ENCODE results near the gene COMT.

COMT gene

DNA sequence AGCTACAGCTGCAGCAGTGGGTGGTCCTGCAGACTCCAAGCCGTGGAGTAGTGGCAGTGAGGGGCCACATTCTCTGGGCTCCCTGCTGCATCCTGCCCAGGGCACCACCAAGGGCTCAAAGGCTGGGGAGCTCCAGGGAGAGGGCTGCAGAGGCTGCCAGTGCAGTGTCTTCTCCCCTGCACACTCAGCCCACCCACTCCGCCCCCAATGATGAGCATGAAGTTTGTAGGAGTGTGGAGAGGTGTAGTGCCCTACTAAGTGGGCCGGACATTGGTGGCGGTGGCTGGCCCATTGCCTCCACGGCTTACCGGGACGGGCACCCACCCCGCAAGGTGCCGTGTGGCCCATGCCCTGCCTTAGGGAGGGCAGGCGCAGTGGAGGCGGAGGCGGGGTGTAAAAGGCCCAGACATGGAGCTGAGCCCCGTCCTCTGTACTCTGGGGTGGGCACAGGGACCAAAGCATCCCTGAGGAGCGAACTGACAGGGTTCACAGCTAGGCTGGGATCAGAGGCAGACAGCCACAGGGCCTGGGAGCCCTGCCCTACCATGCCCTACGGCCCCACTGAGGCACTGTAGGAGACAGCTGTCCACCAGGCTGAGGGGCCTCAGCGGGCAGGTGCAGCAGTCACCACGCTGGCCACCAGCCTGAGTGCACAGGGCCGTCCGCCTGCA, 56.1 kb downstream of the COMT start:
- DNase-seq (ENCODE audit: low read depth), result no peak
- TF ChIP-seq, protein P1, sequence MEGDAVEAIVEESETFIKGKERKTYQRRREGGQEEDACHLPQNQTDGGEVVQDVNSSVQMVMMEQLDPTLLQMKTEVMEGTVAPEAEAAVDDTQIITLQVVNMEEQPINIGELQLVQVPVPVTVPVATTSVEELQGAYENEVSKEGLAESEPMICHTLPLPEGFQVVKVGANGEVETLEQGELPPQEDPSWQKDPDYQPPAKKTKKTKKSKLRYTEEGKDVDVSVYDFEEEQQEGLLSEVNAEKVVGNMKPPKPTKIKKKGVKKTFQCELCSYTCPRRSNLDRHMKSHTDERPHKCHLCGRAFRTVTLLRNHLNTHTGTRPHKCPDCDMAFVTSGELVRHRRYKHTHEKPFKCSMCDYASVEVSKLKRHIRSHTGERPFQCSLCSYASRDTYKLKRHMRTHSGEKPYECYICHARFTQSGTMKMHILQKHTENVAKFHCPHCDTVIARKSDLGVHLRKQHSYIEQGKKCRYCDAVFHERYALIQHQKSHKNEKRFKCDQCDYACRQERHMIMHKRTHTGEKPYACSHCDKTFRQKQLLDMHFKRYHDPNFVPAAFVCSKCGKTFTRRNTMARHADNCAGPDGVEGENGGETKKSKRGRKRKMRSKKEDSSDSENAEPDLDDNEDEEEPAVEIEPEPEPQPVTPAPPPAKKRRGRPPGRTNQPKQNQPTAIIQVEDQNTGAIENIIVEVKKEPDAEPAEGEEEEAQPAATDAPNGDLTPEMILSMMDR (conservative IDR thresholded peaks at IDR 0.05; ENCODE audit: low read depth, low read length), result no peak
- no peak overlapping the region for H3K4me3 ChIP-seq (ENCODE audit: low read depth, low read length)

DNA sequence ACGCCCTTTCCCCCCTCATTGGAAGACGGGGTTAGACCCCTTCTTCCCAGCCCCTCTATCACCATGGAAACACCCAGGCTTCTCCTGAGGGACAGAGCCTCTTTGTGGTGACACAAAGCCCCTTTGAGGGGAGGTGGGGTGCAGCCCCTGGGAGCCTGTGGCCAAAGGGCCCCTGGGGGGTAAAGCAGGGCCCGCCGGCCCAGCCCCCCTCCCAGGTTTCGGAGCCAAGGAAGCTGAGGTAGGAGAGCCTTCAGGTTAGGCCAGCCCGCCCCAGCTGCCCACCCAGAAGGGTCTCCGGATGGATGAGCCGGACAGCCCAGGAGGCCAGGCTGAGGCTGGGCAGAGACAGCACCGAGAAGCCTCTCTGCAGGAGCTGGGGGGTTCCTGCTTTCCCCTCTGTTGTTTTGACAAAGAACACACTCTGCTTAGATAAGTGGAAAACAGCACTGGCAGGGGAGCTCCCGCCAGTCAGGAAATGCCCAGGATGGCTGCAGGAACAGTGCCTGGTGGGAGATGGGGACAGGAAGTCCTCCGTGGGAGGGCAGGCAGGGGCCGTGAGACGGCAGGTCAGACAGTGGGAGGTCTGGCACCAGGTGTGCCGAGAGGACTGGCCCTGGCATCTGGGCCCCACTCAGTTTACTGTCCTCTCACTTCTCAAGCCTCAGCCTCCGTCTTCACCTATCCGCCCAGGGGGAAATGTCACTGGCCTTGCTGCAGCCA, 56.8 kb downstream of the COMT start:
- no peak overlapping the region for H3K4me3 ChIP-seq (ENCODE audit: low read depth, low read length)

DNA sequence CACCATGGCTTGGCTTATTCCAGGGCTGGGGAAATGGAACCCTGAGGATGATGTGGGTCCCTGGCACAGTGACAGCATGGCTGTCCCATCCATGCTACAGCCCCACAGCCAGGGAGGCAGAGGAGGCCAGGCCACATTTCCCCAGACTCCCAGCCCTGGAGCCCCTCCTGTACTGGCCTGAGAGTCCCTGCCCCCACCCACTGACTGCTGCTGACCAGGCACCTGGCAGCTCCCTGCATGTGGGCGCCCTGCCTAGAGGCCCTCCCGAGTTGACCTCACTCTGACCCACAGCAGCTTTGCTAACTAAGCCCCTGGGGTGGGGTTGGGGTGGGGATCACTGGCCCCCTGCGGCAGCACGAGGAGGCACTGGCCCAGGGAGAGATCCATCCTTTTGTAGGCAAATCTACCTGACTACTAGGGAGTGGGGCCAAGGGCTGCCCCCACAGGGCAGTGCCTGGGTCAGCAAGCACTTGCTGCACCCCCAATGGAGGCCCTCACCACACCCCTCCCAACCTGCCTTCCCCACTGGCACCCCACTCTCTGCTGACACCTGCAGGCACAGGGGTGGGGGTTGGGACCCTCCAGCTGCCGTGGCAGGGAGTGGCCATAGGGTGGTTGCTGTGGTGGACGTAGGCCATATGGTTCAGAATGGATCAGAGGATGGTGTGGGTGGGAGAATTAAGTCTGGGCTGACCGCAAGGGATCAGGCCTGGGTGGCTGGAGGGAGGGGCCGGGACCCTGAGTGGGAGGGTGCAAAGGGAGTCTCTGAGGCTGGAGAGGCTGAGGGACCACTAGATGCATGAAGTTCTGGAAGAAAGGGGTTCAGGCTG, 57.6 kb downstream of the COMT start:
- TF ChIP-seq, protein P1 (conservative IDR thresholded peaks at IDR 0.05; ENCODE audit: low read depth, low read length), result no peak
- DNase-seq (ENCODE audit: low read depth), result no peak
- no peak overlapping the region for H3K4me3 ChIP-seq (ENCODE audit: low read depth, low read length)

More for the DNA sequence above, 56.8 kb downstream of the COMT start:
- peak; percentile 26 for DNase-seq (ENCODE audit: low read depth)
- TF ChIP-seq, protein P1 (conservative IDR thresholded peaks at IDR 0.05; ENCODE audit: low read depth, low read length), result no peak

DNA sequence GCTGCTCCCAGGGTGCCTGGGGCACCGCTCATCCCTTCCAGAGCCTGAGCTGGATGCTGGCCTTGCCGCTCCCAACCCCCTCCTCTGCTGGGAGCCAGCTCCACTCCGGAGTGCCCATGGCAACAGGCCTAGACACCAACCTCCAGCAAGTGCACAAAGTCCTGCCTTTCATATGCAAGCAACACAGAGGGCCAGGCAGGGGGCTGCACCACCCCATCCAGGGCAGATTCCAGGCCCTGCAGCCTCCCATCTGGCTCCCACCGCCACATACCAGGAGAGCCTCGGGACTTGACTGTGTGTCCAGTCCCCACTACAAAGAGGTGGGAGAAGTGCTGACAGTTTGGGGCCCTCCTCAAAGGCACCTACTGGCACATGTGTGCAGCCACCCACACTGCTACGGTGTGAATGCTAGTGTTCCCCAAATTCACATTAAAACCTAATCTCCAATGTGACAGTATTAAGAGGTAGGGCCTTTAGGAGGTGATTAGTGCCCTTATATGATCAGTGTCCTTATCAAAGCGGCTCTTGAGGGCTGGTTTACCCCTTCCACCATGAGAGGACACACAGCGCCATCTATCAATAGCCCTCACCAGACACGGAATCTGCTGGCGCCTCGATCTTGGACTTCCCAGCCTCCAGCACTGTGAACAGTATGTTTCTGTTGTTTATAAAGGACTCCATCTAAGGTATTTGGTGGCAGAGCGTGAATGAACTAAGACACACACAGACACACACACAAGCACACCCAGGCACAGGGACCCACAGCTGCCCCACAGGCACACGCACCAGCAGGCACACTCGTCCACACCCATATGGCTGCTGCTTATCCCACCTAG, 58.9 kb downstream of the COMT start:
- H3K4me3 ChIP-seq (ENCODE audit: low read depth, low read length), result no peak overlapping the region
- DNase-seq (ENCODE audit: low read depth), result no peak
- TF ChIP-seq, protein P1 (conservative IDR thresholded peaks at IDR 0.05; ENCODE audit: low read depth, low read length), result no peak

DNA sequence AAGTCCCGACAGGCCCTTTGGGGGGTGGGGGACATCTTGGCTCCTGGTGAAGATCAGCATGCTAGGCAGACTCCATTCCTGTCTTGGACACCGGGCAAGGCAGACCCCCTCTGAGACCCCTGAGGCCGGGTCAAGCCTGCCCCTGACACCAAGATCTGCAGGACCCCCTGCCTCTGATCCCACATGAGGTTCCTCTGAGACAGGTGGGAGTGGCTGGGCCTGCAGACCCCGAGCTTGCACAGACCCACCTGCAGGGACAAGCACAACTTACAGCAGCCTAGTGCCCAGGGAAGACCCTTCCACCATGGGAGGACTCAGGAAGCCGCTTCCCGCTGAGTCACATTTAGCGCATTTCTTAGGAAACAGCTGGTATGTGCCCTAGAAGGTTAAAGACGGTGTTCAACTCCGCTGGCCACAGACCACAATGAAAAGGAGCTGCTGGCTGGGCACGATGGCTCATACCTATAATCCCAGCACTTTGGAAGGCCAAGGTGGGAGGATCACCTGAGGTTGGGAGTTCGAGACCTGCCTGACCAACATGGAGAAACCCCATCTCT, 59.6 kb downstream of the COMT start:
- peak; percentile 50 for DNase-seq (ENCODE audit: low read depth)
- TF ChIP-seq, protein P1 (conservative IDR thresholded peaks at IDR 0.05; ENCODE audit: low read depth, low read length), result no peak
- H3K4me3 ChIP-seq (ENCODE audit: low read depth, low read length), result no peak overlapping the region

DNA sequence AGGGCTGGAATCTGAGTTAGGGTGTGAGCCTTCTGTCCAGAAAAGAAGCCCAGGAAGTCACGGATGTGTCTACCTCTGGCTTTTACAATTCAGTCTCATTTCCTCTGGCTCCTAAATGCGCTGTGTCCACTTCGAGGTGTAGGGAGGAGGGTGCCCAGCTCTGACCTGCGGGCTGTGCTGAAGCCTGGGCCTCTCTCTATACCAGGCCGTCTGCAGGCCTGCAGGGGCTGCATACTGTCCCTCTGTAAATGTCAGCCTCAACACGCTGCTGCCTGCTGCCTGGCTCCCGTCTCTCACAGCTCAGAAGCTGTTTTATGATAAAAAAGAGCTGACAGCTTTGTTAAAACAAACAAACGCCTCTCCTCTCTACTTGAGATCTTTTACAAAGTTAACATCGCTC, 60.6 kb downstream of the COMT start:
- no peak for DNase-seq (ENCODE audit: low read depth)
- TF ChIP-seq, protein P1 (conservative IDR thresholded peaks at IDR 0.05; ENCODE audit: low read depth, low read length), result no peak

More for the DNA sequence above, 60.6 kb downstream of the COMT start:
- no peak overlapping the region for H3K4me3 ChIP-seq (ENCODE audit: low read depth, low read length)

Data from choroid plexus epithelial cell (primary cell).